GM21737 (cell line): ENCODE measurements around the gene S1PR2.
"Not testable (repeated sequence)": the region's sequence is repeated elsewhere in the genome, so short reads cannot be mapped to it uniquely, and the experiment has no call there.

Source experiments
- ATAC-seq: cut with Tn5 transposase; IDR thresholded peaks from one replicate; pipeline ENCODE4 v1.9.1; 2021; ENCODE audit warnings: mild to moderate bottlenecking, moderate library complexity; ENCODE audit not compliant: unreplicated experiment

Gene S1PR2

GRCh38 chr19:10254244-10254643 lies 23.1 kb upstream of the S1PR2 start:
- ATAC-seq: no peak

GRCh38 chr19:10252707-10253106 lies 21.6 kb upstream of the S1PR2 start:
- ATAC-seq: no peak

GRCh38 chr19:10251792-10252694 lies 20.9 kb upstream of the S1PR2 start, which contains the start of gene MRPL4:
MRPL4 (plus strand) TSS chr19:10252214; CDS start chr19:10252254, 40 bp downstream.
- ATAC-seq: peak; percentile 72

GRCh38 chr19:10246511-10246910 lies 15.4 kb upstream of the S1PR2 start:
- ATAC-seq: no peak

GRCh38 chr19:10245189-10245939 lies 14.2 kb upstream of the S1PR2 start:
- ATAC-seq: no peak

- ATAC-seq: no peak
These were observed 12.5 kb upstream of the S1PR2 start for GRCh38 chr19:10243606-10244005.

- not testable (repeated sequence) for ATAC-seq
These were observed 10.8 kb upstream of the S1PR2 start for GRCh38 chr19:10241826-10242449.

- ATAC-seq: no peak
These were observed 7.1 kb upstream of the S1PR2 start for GRCh38 chr19:10238172-10238783.

- no peak for ATAC-seq
These were observed 6.6 kb upstream of the S1PR2 start for GRCh38 chr19:10237702-10238101.

- ATAC-seq: not testable (repeated sequence)
These were observed 4.3 kb upstream of the S1PR2 start for GRCh38 chr19:10235409-10235808.

- no peak for ATAC-seq
These were observed 3.9 kb upstream of the S1PR2 start for GRCh38 chr19:10235003-10235402.

- no peak for ATAC-seq
These were observed 2.8 kb upstream of the S1PR2 start for GRCh38 chr19:10233946-10234345.

- ATAC-seq: no peak
These were observed 589 bp upstream of the S1PR2 start for GRCh38 chr19:10231612-10232228.

GRCh38 chr19:10230173-10230860 lies 814 bp downstream of the S1PR2 start:
- ATAC-seq: peak; percentile 6

- no peak for ATAC-seq
These were observed 2.2 kb downstream of the S1PR2 start for GRCh38 chr19:10228920-10229319.

- no peak for ATAC-seq
These were observed 2.7 kb downstream of the S1PR2 start for GRCh38 chr19:10228393-10228792.

- ATAC-seq: no peak
These were observed 3.8 kb downstream of the S1PR2 start for GRCh38 chr19:10227026-10227971.

- ATAC-seq: no peak
These were observed 4.6 kb downstream of the S1PR2 start for GRCh38 chr19:10226376-10227025.
